Small intestine (tissue), 7 donors: ENCODE data around the gene CNGB1. TPM values are rescaled to one million over a fixed set of nuclear protein-coding genes. Genes with fewer than 3 reads are reported as not detected.

Source experiments
- DNase-seq, 2 donors: peaks; one replicate each; pipeline versions ENCODE4 v3.0.0 to v3.0.0-alpha.2; 2013
- FAIRE-seq: peaks from 2 replicates; lab custom pipeline; 2012; peaks lifted over from hg19 to GRCh38; lab: Jason Lieb, UNC
- H3K27ac ChIP-seq, 3 donors: one replicate each; pipeline ENCODE4 v1.5.1; 2013; ENCODE audit warnings: low read length in 2 of 3, mild to moderate bottlenecking in 2 of 3, control low read depth in 1 of 3, inconsistent platforms in 1 of 3, low read depth in 1 of 3, moderate library complexity in 1 of 3
- H3K27me3 ChIP-seq, 3 donors: one replicate each; pipeline ENCODE4 v1.6.1; 2013; ENCODE audit warnings: low read length in 3 of 3, inconsistent platforms in 1 of 3; ENCODE audit not compliant: control insufficient read depth in 3 of 3, insufficient read depth in 3 of 3
- H3K36me3 ChIP-seq, 3 donors: one replicate each; pipeline ENCODE4 v1.6.1; 2013; ENCODE audit warnings: low read length in 3 of 3, inconsistent platforms in 1 of 3, low read depth in 1 of 3, mild to moderate bottlenecking in 1 of 3, moderate library complexity in 1 of 3; ENCODE audit not compliant: control insufficient read depth in 3 of 3, insufficient read depth in 2 of 3
- H3K4me1 ChIP-seq, 3 donors: one replicate each; pipeline ENCODE4 v1.6.1; 2013; ENCODE audit warnings: low read length in 2 of 3, inconsistent platforms in 1 of 3, low read depth in 1 of 3, mild to moderate bottlenecking in 1 of 3, moderate library complexity in 1 of 3; ENCODE audit not compliant: control insufficient read depth in 3 of 3, insufficient read depth in 2 of 3
- H3K4me3 ChIP-seq, 3 donors: one replicate each; pipeline ENCODE4 v1.5.1; 2013; ENCODE audit warnings: low read length in 3 of 3, control low read depth in 1 of 3, inconsistent platforms in 1 of 3, low read depth in 1 of 3, mild to moderate bottlenecking in 1 of 3, moderate library complexity in 1 of 3
- H3K9me3 ChIP-seq, 2 donors: one replicate each; pipeline ENCODE4 v1.6.1; 2013; ENCODE audit warnings: low read depth in 1 of 2, low read length in 1 of 2; ENCODE audit not compliant: control insufficient read depth in 2 of 2, insufficient read depth in 1 of 2
- WGBS, 3 donors: extraction: QIAGEN DNeasy Blood & Tissue Kit; methylation state at CpG; one replicate each; pipeline ENCODE4 v1.1.7; 2013; 5-methylcytosine and 5-hydroxymethylcytosine counted together
- polyA plus RNA-seq, 4 donors: library from polyadenylated mRNA; stranded (reverse) in 3 of 4; unstranded in 1 of 4; fragments of 200-250 nt in 3 of 4; fragments of 120-200 nt in 1 of 4; gene quantifications; one replicate each; pipeline versions ENCODE4 v1.2.1 to v1.2.3, GENCODE V29; 2013
- donor health status: healthy with polysubstance abuse.
- donor health status: control.
- donor health status: control.
- donor health status: Bipolar disorder and iron deficiency.
- donor health status: healthy.

Gene CNGB1
- polyA plus RNA-seq, 4 donors: 1.3 to 1.7 TPM; not detected in 2

- DNase-seq (no peak), FAIRE-seq (no peak)
- Histone ChIP-seq H3K9me3 (no peaks in the 10 kb centered on the region), H3K27ac (no peak overlapping the region), H3K36me3 (no peaks in the 10 kb centered on the region), H3K27me3 (no peaks in the 10 kb centered on the region), H3K4me3 (no peak overlapping the region), H3K4me1 (no peaks in the 10 kb centered on the region)
- WGBS, 3 donors: 39 to 55% (median 55%) methylated on average over 2 of the region's 2 CpGs
Observed at GRCh38 chr16:57976331-57976796, 5.4 kb upstream of the CNGB1 start.

- Histone ChIP-seq H3K27me3 (no peaks in the 10 kb centered on the region), H3K27ac (no peak overlapping the region), H3K9me3 (no peaks in the 10 kb centered on the region), H3K36me3 (no peaks in the 10 kb centered on the region), H3K4me1 (no peaks in the 10 kb centered on the region), H3K4me3 (no peak overlapping the region)
- WGBS, 3 donors: 77 to 81% (median 79%) methylated on average over 4 of the region's 4 CpGs
- DNase-seq (no peak), FAIRE-seq (no peak)
Observed at GRCh38 chr16:57972306-57972705, 1.4 kb upstream of the CNGB1 start.

- Histone ChIP-seq H3K9me3 (no peaks in the 10 kb centered on the region), H3K36me3 (no peaks in the 10 kb centered on the region), H3K4me1 (no peaks in the 10 kb centered on the region), H3K27me3 (no peaks in the 10 kb centered on the region), H3K4me3 (no peak overlapping the region), H3K27ac (no peak overlapping the region)
- 68 to 77% (median 69%) methylated on average over 1 of the region's 1 CpG for WGBS, 3 donors
- DNase-seq (no peak), FAIRE-seq (no peak)
Observed at GRCh38 chr16:57971848-57972247, 920 bp upstream of the CNGB1 start.

- H3K27me3 ChIP-seq: no peaks in the 10 kb centered on the region
- FAIRE-seq (no peak), DNase-seq (no peak)
- H3K27ac ChIP-seq: no peak overlapping the region
- no peak overlapping the region for H3K4me3 ChIP-seq
- 71 to 78% (median 78%) methylated on average over 13 of the region's 13 CpGs for WGBS, 3 donors
- no peaks in the 10 kb centered on the region for H3K4me1 ChIP-seq
- no peaks in the 10 kb centered on the region for H3K9me3 ChIP-seq
- no peaks in the 10 kb centered on the region for H3K36me3 ChIP-seq
Observed at GRCh38 chr16:57970319-57970718, 609 bp downstream of the CNGB1 start.

GRCh38 chr16:57969451-57970123 lies 1.3 kb downstream of the CNGB1 start:
- DNase-seq (no peak), FAIRE-seq (no peak)
- H3K36me3 ChIP-seq: no peaks in the 10 kb centered on the region
- no peaks in the 10 kb centered on the region for H3K27me3 ChIP-seq
- no peaks in the 10 kb centered on the region for H3K4me1 ChIP-seq
- no peaks in the 10 kb centered on the region for H3K9me3 ChIP-seq
- no peak overlapping the region for H3K27ac ChIP-seq
- H3K4me3 ChIP-seq: no peak overlapping the region
- WGBS, 3 donors: 66 to 79% (median 70%) methylated on average over 10 of the region's 10 CpGs

- no peak overlapping the region for H3K27ac ChIP-seq
- H3K36me3 ChIP-seq: no peaks in the 10 kb centered on the region
- H3K4me1 ChIP-seq: no peaks in the 10 kb centered on the region
- no peak overlapping the region for H3K4me3 ChIP-seq
- FAIRE-seq (no peak), DNase-seq (no peak)
- no peaks in the 10 kb centered on the region for H3K9me3 ChIP-seq
- no peaks in the 10 kb centered on the region for H3K27me3 ChIP-seq
Observed at GRCh38 chr16:57967916-57968315, 3.0 kb downstream of the CNGB1 start.

- H3K4me3 ChIP-seq: no peak overlapping the region
- no peaks in the 10 kb centered on the region for H3K9me3 ChIP-seq
- no peak overlapping the region for H3K27ac ChIP-seq
- no peaks in the 10 kb centered on the region for H3K4me1 ChIP-seq
- no peaks in the 10 kb centered on the region for H3K36me3 ChIP-seq
- H3K27me3 ChIP-seq: no peaks in the 10 kb centered on the region
- 85 to 92% (median 91%) methylated on average over 9 of the region's 9 CpGs for WGBS, 3 donors
- no peak for FAIRE-seq
- DNase-seq: no peak
Observed at GRCh38 chr16:57966986-57967385, 3.9 kb downstream of the CNGB1 start.

GRCh38 chr16:57966204-57966771 lies 4.6 kb downstream of the CNGB1 start:
- no peak overlapping the region for H3K4me3 ChIP-seq
- H3K27ac ChIP-seq: no peak overlapping the region
- no peaks in the 10 kb centered on the region for H3K9me3 ChIP-seq
- no peak for DNase-seq
- no peaks in the 10 kb centered on the region for H3K36me3 ChIP-seq
- 48 to 50% (median 49%) methylated on average over 4 of the region's 4 CpGs for WGBS, 3 donors
- no peaks in the 10 kb centered on the region for H3K4me1 ChIP-seq
- FAIRE-seq: no peak
- H3K27me3 ChIP-seq: no peaks in the 10 kb centered on the region
